Suprapubic skin (tissue), 4 donors: Measurements from ENCODE around the gene ZSWIM4.

Experiments used
- CTCF ChIP-seq, 2 donors: fragments of 200-600 bp in 1 of 2; fragments of 450-650 bp in 1 of 2; sonication (generic) in 1 of 2; IDR thresholded peaks; one replicate each; pipeline ENCODE4 v1.5.1; 2016 to 2019; ENCODE audit warnings: antibody characterized with exemption in 2 of 2, mild to moderate bottlenecking in 1 of 2, moderate library complexity in 1 of 2
- POLR2A ChIP-seq, 2 donors: fragments of 450-650 bp; IDR thresholded peaks; one replicate each; pipeline ENCODE4 v1.6.1; 2017; ENCODE audit warnings: antibody characterized with exemption in 2 of 2, mild to moderate bottlenecking in 2 of 2, moderate library complexity in 2 of 2
- POLR2AphosphoS5 ChIP-seq, 3 donors: sonication (generic); formaldehyde crosslinking; IDR thresholded peaks; one replicate each; pipeline ENCODE4 v1.6.1; 2017; ENCODE audit warnings: antibody characterized with exemption in 3 of 3

DNA sequence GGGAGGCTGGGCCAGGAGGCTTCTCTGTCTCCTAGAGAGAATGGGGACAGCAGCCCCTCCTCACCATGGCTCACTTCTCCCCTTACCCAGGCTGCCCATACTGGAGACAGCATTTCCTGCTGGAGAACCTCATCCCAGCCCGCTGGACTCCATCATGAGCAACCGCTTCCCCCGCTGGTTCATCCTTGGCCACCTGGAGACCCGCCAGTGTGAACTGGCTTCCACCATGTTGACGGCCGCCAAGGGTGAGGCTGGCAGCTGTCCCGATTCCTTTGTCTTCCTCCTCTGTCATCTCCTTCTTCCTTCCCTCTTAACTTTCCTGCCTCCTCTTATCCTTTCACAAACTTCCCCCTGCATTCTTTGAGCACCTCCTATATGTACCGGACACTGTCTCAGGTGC is 28.0 kb downstream of the ZSWIM4 start:
- no peak for TF ChIP-seq POLR2A (IDR thresholded peaks at IDR 0.05)
- no peak for TF ChIP-seq CTCF (IDR thresholded peaks at IDR 0.05)
- no peak for TF ChIP-seq POLR2AphosphoS5 (IDR thresholded peaks at IDR 0.05)
